GM13976 (cell line): ENCODE data around the gene SNCA.

ENCODE experiments used
- DNase-seq: peaks from one replicate; pipeline ENCODE4 v3.0.0; 2012; ENCODE audit warnings: low spot score
- in situ Hi-C: fragments of 300-500 bp; cut with MboI; formaldehyde crosslinking; loops from one replicate; pipeline ENCODE4 v1.12.0; 2022; ENCODE audit warnings: low sequenced_read_pairs, mixed read lengths, inconsistent platforms; ENCODE audit not compliant: unreplicated experiment
- TF ChIP-seq, protein P1 (sequence below): IDR thresholded peaks from 2 replicates; pipeline ENCODE4 v1.5.1; 2012; ENCODE audit warnings: borderline replicate concordance, mild to moderate bottlenecking; ENCODE audit not compliant: insufficient read depth; ENCODE audit errors: extremely low read depth, missing control alignments, control extremely low read depth

SNCA gene

DNA sequence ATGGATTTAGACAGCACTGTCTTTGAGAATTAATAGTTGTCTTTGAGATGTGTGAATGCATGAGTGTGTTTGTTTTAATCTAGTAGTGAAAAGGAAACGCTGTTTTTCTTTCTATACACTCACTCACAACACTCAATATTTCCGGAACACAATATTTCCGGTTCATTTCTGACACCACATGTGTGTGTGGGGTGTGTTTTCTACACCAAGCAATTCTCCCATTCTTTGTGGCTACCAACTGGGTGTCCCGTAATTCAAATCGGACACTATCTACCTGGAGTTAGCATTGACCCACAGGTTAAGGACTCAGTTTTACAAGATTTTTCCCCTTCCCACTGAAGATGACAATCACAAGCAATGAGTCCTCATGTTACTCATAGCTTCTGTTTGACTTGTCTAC, 113.9 kb downstream of the SNCA start:
- TF ChIP-seq, protein P1, sequence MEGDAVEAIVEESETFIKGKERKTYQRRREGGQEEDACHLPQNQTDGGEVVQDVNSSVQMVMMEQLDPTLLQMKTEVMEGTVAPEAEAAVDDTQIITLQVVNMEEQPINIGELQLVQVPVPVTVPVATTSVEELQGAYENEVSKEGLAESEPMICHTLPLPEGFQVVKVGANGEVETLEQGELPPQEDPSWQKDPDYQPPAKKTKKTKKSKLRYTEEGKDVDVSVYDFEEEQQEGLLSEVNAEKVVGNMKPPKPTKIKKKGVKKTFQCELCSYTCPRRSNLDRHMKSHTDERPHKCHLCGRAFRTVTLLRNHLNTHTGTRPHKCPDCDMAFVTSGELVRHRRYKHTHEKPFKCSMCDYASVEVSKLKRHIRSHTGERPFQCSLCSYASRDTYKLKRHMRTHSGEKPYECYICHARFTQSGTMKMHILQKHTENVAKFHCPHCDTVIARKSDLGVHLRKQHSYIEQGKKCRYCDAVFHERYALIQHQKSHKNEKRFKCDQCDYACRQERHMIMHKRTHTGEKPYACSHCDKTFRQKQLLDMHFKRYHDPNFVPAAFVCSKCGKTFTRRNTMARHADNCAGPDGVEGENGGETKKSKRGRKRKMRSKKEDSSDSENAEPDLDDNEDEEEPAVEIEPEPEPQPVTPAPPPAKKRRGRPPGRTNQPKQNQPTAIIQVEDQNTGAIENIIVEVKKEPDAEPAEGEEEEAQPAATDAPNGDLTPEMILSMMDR: no peak
- no peak for DNase-seq
- in situ Hi-C loops: no loop called here

DNA sequence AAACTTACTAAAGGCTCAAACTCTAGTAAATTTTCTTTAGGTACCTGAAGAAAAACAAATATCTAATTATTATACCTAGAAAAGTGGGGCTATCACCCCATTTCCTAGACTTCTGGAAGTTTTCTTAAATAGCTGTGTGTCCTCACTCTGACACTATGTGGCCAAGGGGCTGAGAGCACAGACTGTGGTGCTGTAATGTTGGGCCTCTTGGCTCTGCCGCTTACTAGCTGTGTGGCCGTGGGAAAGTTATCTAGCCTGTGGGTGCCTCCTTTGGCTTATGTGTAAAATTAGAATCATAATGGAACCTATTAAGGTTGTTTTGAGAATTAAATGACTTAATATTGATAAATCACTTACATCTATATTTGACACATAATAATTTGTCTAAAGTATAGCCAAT, 114.4 kb downstream of the SNCA start:
- TF ChIP-seq, protein P1: no peak
- in situ Hi-C loops: no loop called here
- DNase-seq: no peak

DNA sequence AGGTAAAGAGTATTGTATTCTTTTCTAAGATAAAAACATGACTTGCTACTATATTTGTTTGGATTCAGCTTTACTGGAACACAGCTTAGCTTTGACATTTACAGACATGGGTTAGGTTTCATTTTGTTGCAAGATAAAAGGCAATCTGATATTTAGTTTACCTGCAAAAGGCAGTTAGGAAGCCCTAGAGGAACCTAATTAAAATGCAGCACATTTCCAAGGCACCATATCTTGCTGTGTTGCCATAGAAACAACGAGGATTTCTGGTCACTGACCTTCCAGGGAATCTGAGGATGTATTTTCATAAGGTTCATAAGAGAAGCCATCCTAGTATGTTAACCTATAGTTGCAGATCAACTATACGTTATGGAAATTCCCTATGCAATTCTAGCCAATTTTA, 116.0 kb downstream of the SNCA start:
- DNase-seq: no peak
- TF ChIP-seq, protein P1: no peak
- in situ Hi-C loops: no loop called here

DNA sequence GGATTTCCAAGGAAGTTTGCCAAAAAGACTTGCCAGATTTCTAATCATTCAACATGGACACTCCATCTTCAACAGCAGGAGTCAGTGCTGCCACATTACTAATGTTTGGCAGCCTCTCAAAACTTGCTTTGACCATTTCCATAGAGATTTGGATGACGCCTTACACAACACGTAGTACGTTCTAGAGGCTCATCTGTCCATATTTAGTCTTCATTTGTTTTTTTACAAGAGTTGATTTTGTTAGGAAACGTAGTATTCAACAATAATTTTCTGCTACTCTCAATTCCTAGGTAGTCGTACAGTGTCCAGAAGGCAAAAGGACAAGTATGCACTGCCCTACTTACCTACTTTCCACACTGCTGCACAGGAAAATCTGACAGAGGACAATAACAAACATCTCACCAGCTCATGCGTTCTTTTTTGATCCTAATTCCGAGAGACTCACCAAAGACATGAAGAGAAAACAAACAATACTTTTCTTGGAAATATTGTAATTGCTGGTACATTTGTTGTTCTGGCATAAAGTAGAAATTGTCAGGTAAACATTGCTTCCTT, 117.3 kb downstream of the SNCA start:
- in situ Hi-C loops: no loop called here
- DNase-seq: no peak
- TF ChIP-seq, protein P1: no peak

DNA sequence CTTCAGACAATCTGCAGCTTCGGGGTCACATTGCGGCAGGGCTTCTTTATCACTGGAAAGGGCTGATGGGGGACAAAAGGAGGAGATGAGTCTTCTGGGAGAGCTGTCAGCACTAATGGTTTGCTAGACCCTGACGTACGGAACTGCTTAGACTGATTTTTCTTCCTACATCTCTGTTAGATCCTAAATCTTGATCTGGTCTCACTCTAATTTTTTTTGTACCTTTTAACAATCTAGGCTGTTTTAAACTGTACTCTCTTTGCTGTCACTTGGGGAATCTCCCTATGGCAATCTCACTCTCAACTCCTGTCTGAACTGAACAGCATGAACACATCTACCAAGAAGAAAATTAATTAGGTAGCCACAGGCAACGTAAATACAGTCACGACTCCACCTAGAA, 120.1 kb downstream of the SNCA start:
- DNase-seq: no peak
- TF ChIP-seq, protein P1: no peak
- in situ Hi-C loops: no loop called here

DNA sequence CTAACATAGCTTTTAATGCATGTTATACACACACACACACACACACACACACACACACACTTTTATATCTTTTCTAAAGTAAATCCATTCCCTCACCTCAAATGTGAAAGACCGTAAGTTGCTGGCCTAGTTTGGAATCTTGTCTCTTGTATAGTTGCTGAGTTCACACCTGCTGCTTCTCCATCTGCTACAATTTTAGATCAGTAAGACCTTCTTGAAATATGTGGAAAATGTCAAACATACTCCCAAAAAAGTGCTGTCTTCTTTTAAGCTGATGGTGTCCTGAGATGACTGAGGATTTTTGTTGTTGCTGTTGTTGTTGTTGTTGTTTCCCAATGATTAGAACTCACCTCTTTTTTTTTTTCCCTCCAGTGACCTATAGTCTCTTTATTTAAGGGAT, 121.3 kb downstream of the SNCA start:
- in situ Hi-C loops: no loop called here
- no peak for DNase-seq
- TF ChIP-seq, protein P1: no peak

DNA sequence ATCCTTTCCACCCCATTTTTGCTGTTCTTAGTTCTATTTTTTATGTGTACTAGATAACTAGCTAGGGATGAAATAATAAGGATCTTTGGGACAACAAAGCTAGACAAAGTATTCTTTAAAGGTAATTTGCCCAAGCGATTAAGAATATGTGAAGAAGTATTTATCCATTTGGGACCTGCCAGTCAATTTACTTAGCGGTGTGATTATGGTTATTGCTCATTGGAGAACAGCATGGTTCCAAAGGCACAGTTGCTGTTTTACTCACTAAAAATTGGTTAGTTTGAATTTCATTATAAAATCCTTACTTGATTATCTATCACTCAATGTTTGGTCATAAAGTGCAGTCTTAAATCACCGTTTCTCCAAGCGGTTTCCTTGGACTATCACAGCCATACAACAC, 124.1 kb downstream of the SNCA start:
- TF ChIP-seq, protein P1: no peak
- no peak for DNase-seq
- in situ Hi-C loops: no loop called here
